HG02870 (cell line): ENCODE measurements around the gene VPS50.
"Not testable (repeated sequence)": the region's sequence is repeated elsewhere in the genome, so short reads cannot be mapped to it uniquely, and the experiment has no call there.

Source experiments
- ATAC-seq: cut with Tn5 transposase; IDR thresholded peaks from one replicate; pipeline ENCODE4 v1.9.1; 2021; ENCODE audit warnings: mild to moderate bottlenecking, moderate library complexity; ENCODE audit not compliant: unreplicated experiment

VPS50 gene

DNA sequence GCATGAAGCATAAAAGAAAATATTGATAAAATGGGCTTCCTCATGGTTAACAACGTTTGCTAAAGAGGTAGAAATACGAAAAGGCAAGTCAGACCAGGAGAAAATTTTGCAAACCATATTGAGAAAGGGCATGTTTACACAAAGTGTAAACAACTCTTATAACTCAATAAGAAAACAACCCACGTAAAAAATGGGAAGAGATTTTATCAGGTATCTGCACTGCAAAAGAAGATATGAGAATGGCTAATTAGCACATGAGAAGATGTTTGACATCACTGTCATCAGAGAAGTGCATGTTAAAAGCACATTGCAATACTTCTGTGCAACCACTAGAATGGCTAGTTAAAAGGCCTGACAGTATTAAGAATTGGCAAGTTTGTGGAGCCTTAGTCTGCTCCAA, 99.5 kb downstream of the VPS50 start:
- no peak for ATAC-seq

- ATAC-seq, result no peak
Observed at GRCh38 chr7:93332172-93332571, 100.0 kb downstream of the VPS50 start.

GRCh38 chr7:93337052-93337451, 104.9 kb downstream of the VPS50 start:
- ATAC-seq, result no peak

DNA sequence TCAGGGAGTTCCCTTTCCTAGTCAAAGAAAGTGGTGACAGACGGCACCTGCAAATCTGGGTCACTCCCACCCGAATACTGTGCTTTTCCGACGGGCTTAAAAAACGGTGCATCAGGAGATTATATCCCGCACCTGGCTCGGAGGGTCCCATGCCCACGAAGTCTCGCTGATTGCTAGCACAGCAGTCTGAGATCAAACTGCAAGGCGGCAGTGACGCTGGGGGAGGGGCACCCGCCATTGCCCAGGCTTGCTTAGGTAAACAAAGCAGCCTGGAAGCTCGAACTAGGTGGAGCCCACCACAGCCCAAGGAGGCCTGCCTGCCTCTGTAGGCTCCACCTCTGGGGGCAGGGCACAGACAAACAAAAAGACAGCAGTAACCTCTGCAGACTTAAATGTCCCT, 110.0 kb downstream of the VPS50 start:
- not testable (repeated sequence) for ATAC-seq

GRCh38 chr7:93350338-93350737, 118.2 kb downstream of the VPS50 start:
- ATAC-seq, result no peak

DNA sequence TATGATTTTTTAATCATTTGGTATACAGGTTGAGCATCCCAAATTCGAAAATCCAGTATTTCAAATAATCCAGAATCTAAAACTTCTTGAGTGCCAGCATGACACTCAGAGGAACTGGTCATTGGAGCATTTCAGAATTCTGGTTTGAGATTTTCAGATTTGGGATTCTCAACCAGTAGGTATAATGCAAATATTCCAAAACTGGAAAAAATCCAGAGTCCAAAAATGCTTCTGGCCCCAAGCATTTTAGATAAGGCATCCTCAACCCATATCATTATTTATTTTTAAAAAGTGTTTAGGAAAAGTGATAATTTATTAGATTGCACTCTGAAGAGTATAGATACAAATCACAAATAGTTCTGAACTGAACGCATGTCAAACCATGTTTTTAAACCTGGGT, 120.7 kb downstream of the VPS50 start:
- no peak for ATAC-seq

- ATAC-seq, result no peak
Observed at GRCh38 chr7:93354815-93355214, 122.6 kb downstream of the VPS50 start.

DNA sequence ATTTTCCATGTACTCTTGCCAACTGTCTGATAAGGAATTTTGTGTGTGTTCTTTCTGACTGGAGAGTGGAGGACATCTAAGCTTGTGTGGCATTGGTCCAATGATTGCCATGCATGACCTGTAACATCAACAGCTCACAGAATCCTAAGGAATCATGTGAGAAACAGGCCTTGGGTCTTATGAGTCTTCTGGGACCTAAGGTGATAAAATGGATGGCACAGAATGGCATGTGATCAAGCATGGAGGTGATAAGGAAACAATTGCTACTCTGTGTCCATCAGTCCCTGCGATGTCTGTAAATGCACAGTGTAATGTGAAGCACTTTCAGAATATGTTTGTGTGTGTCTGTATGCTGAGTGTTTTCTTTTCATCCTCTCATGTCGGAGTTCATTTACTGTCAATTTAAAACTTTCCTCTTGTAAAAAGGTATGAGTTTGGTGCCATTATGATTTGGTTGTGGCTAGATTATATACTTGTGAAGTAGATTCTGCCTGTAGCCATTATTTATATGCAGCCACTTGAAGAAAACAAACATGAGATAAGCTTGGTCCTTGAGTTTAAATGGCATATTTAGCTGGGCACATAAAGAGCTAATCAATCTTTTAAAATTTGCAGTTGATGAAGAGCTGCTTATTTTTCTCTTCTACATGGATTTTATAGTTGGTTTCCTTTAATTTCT, 127.5 kb downstream of the VPS50 start:
- ATAC-seq, result no peak

DNA sequence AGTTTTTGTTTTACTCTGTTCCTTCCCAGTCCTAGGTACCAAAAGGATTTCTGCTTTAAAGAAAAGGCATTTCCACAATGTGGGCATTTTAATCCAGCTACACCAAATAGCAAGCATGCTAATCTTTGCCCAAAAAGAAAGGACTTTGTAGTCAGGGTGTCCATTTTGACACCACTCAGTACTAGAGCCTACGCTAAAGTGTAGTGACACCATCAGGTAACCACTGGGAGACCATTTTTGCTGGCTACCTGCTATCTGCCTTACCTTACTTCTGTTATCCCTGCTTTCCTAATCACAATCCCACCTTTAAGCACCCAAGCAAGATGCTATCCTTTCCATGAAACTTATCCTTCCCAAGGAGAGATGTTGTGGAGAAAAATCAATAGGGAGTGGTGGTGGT, 129.7 kb downstream of the VPS50 start:
- ATAC-seq, result no peak

- ATAC-seq, result no peak
Observed at GRCh38 chr7:93364806-93365205, 132.6 kb downstream of the VPS50 start.

DNA sequence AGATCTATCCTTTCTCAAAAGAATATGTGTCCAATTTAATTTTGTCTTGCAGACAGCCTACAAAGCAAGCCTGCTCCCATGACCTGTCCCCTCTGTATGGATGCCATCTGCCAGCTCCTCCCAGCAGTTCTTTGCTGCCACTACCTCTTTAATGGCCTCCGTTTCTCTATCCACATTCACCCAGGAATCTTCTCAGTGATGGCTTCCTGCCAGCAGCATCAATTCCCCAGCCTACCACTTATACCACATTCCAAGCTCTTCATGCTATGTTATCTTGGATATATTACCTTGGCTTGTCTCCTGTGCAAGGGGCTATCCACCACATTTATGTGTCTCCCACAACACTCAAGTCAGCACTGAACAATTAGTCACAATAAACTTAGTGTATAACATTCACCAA, 133.2 kb downstream of the VPS50 start:
- no peak for ATAC-seq

DNA sequence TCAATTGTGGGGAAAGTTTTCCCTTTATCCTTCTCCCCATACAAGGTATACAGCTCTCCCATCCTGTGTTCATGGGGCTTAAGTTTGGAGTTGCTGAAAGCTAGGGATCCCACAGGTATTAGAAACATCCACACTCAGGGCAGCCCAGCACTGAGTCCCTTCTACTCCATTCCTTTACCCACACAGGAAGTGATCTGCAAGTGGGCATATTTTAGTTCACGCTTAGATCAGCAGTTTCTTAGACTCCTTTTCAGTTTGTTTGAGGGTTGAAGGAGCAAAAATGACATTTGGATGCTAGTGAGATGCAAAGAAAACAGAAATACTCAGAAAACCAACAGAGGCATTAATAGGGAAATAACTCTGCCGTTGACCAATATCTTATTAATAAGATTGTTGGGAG, 134.7 kb downstream of the VPS50 start:
- ATAC-seq, result no peak

- ATAC-seq, result no peak
Observed at GRCh38 chr7:93367254-93367653, 135.1 kb downstream of the VPS50 start.

- not testable (repeated sequence) for ATAC-seq
Observed at GRCh38 chr7:93370937-93371336, 138.8 kb downstream of the VPS50 start.

GRCh38 chr7:93373537-93373936, 141.4 kb downstream of the VPS50 start:
- no peak for ATAC-seq

DNA sequence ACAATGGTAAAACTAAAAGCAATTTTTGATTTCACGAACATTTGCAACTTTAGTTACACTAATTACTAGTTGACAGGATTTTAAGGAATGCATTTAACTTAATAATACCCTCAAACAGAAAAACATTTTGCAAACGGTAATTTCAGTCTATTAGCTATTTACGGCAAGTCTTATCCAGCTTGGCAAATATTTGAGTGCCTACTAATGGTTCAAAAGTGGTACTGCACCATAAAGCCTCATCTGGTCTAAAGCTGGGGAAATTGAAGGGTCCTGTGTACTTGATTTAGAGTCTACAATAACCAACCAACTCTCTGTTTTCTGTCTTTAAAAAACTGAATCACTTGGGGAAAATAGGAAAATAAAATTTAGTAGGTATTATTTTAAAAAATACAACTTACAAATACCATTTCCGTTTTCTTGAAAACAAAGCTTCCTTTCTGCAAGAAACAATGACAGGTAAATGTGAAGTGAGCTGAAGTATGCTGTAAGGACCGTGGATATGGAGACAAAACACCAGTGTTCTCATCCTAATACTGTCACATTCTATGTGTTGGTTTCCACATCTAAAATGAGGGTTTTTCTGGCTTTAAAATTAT, 142.3 kb downstream of the VPS50 start:
- peak; percentile 56 for ATAC-seq

GRCh38 chr7:93375603-93376002, 143.4 kb downstream of the VPS50 start:
- peak; percentile 59 for ATAC-seq

GRCh38 chr7:93378131-93378760, 146.1 kb downstream of the VPS50 start:
- peak; percentile 46 for ATAC-seq

- ATAC-seq, result no peak
Observed at GRCh38 chr7:93382362-93382761, 150.2 kb downstream of the VPS50 start.

DNA sequence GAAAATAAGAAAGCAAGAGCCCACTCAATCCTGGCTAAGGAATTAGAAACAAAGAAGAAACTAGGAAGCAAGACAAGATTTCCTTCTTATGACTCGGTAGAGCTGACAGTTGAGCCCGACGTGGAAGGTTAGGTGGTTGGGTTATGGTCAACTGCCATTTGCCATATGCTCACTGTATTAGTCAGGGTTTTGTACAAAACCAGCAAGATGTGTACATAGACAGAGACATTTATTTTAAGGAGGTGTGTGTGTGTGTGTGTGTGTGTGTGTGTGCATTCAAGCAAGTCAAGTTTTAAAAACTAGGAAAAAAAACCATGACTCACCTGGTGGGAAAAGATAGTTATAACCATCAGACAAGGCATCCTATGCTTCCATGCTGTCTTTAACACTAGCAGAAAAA, 158.5 kb downstream of the VPS50 start:
- no peak for ATAC-seq

GRCh38 chr7:93392984-93393383, 160.8 kb downstream of the VPS50 start:
- no peak for ATAC-seq

GRCh38 chr7:93399642-93400041, 167.5 kb downstream of the VPS50 start:
- ATAC-seq, result no peak
